Measurements from ENCODE around the gene CKB.

Gene CKB

DNA sequence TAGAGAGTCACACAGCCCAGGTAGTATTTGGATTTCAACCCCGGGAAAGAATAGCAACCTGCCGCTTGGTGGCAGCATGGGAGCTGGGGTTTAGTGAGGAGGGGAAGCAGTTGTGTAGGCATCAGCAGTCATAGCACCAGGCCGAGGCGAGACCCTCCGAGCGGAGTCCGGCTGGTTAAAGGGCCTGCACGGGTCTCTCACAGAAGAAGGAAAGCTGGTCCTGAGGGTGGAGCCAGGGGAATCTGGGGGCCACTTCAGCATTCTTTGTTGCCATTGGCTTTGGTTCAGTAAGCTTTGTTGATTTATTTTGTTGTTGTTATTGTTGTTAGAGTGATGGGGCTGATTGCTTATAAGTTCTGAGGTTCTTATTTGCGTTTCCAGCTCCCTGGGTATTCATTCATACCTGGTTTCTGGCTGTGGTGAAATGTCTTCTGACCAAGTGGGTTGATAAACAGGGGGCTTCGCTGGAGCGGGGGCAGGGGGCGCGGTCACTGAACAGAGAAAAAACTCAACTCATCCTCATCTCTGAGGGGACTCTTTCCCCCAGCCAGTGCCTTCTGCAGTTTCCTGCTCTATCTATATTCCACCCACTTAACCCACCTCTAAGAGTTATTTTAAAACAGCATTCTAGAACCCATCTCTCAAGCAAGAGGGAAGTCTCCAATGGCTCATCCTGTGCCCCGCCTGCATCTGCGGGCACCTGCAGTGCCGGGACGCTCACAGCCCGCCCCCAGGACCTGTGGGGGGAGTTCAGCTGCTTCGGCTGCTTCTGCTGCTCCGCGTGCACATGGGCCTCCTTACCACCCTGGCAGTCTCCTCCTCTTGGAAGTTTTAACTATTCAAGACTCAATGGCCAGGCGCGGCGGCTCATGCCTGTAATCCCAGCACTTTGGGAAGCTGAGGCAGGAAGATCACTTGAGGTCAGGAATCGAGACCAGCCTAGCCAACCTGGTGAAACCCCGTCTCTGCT lies 11.6 kb downstream of the CKB start:
- POLR2A ChIA-PET: no interaction called here

DNA sequence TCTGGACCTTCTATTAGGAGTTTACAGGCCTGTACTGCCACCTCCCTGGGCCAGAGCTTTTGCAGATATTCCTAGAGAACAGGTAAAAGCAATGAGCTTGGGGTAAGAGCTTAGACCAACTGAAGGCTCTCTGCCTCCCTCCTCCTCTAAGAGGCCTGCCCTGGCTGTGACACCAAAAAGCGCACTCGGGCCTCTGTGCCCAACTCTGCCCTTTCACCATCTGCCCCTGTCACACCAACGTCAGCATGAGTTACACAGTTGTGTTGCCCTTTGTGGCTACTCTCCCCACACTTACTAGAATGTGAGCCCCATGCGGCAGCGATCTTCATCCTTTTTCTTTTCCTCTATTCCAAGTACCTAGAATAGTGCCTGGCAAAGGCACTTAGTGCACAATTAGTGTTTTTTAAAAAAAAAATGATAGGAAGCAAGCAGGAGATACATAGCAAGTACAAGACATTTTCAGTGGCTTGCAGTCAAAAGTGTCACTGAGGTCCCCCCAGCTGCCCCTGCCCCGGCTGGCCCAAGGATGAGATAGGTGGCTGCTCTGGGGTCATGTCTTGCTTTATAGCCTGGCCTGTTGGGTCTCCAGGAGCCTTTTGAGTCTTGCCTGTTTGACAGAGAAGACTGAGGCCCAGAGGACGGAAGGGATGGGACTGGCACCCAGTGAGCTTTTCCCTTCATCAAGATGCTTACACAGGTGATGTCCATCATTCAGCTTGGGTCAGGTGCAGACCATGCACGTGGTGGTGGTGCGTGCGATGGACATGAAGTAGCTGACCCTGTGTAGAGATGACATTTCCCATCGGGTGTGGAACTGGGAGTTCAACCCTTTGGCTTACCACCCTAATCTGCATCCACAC lies 12.5 kb downstream of the CKB start:
- CTCF ChIA-PET: interaction anchor here (0.6 to 12.9 kb wide), 5 partner anchors 8 to 37 kb away, joined by 3 to 175 read pairs (median 30); no protein-coding TSS in a partner anchor
- TF ChIP-seq, protein P1, sequence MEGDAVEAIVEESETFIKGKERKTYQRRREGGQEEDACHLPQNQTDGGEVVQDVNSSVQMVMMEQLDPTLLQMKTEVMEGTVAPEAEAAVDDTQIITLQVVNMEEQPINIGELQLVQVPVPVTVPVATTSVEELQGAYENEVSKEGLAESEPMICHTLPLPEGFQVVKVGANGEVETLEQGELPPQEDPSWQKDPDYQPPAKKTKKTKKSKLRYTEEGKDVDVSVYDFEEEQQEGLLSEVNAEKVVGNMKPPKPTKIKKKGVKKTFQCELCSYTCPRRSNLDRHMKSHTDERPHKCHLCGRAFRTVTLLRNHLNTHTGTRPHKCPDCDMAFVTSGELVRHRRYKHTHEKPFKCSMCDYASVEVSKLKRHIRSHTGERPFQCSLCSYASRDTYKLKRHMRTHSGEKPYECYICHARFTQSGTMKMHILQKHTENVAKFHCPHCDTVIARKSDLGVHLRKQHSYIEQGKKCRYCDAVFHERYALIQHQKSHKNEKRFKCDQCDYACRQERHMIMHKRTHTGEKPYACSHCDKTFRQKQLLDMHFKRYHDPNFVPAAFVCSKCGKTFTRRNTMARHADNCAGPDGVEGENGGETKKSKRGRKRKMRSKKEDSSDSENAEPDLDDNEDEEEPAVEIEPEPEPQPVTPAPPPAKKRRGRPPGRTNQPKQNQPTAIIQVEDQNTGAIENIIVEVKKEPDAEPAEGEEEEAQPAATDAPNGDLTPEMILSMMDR (IDR thresholded peaks at IDR 0.05; ENCODE audit: insufficient read depth, low read length, missing control alignments): no peak
- POLR2A ChIA-PET: no interaction called here
- no peak overlapping the region for H3K4me3 ChIP-seq (ENCODE audit: low read depth, low read length)
- no peak for DNase-seq (ENCODE audit: low read depth, low spot score)

More for the DNA sequence above, 11.6 kb downstream of the CKB start:
- TF ChIP-seq, protein P1 (IDR thresholded peaks at IDR 0.05; ENCODE audit: insufficient read depth, low read length, missing control alignments): no peak
- H3K4me3 ChIP-seq (ENCODE audit: low read depth, low read length): no peak overlapping the region
- no peak for DNase-seq (ENCODE audit: low read depth, low spot score)
- CTCF ChIA-PET: interaction anchor here (0.6 to 4.3 kb wide), 6 partner anchors 7 to 19 kb away, joined by 3 to 31 read pairs (median 4); no protein-coding TSS in a partner anchor

DNA sequence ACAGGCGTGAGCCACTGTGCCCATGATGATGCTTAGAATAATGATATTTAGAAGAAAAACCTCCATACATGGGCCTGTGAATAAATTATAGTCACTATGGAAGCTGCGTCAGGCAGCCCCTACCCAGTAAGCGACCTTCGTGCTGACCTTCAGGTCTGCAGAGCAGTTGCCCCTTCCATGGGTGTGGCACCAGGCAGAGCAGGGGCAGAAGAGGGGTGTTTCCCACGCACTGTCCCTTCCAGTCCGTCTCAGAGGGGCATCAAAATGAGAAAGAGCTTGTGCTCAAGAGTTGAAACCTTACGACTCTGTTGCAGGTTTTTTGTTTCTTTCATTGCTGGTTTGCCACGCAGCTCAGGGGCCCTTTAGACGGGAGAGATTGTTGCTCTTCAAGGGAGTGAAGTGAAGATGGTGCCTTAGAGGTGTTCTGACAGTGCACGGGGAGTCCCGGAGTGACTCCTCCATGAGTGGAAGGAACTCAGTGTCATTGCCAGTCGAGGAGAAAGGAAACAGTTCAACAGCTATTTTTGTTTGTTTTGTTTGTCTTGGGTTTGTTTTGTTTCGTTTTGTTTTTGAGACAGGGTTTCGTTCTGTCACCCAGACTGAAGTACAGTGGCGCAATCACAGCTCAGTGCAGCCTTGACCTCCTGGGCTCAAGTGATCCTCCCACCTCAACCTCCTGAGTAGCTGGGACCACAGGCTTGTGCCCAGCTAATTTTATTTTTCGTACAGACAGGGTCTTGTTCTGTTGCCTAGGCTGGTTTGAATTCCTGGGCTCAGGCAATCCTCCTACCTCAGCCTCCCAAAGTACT lies 13.9 kb downstream of the CKB start:
- no peak for DNase-seq (ENCODE audit: low read depth, low spot score)
- TF ChIP-seq, protein P1 (IDR thresholded peaks at IDR 0.05; ENCODE audit: insufficient read depth, low read length, missing control alignments): no peak
- H3K4me3 ChIP-seq (ENCODE audit: low read depth, low read length): no peak overlapping the region
- POLR2A ChIA-PET: no interaction called here
- CTCF ChIA-PET: interaction anchor here (1.1 to 12.9 kb wide), 4 partner anchors 8 to 38 kb away, joined by 5 to 175 read pairs (median 30); no protein-coding TSS in a partner anchor

DNA sequence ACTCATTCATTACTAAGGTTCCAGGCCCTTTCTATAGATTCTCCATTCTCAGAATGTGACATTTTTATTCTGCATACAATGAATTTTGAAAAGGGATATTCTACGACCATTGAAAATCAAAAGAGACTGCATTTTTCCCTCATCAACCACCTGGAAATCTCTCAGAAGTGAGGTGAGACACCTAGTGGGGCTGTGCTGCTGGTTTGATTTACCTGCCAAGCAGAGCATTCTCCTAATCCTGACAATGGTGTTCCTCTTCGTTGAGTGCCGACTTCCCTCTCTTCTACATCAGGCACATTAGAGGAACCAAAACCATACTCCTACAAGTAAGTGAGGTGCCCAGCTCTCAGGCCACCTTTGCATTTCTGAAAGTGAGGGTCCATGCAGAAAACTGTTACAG lies 14.9 kb downstream of the CKB start:
- CTCF ChIA-PET: interaction anchor here (3.3 to 12.9 kb wide), 3 partner anchors 7 to 39 kb away, joined by 30 to 175 read pairs (median 31); no protein-coding TSS in a partner anchor
- no peak overlapping the region for H3K4me3 ChIP-seq (ENCODE audit: low read depth, low read length)
- TF ChIP-seq, protein P1 (IDR thresholded peaks at IDR 0.05; ENCODE audit: insufficient read depth, low read length, missing control alignments): no peak
- DNase-seq (ENCODE audit: low read depth, low spot score): no peak
- POLR2A ChIA-PET: no interaction called here

DNA sequence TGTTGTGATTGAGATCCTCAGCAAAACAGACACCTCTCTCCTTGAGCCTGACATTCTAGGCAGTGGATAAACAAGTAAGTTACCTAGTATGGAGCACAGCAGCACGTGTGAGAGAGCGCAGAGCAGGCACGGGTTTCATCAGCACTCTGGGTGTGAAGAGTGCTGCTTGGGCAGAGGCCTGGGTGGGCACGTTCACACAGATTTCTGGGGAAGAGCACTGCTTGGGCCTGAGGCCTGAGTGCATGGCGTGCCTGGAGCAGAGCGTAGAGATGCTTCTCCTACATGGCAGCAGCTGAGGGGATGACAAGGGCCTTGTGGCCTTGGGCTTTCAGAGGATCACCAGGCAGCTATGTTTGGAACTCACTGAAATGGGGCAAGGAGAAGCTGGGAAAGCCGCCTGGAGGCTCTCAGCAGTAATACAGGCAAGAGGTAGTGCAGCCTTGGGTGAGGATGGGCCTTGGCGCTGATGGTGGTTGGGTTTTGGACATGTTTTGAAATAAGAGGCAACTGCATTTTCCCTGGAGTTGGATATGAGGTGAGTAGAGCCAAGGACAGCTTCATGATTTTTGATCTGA lies 17.6 kb downstream of the CKB start:
- ChIA-PET POLR2A (no interaction called here), CTCF (interaction anchor here (1.0 to 12.9 kb wide), 5 partner anchors 10 to 115 kb away, joined by 3 to 175 read pairs (median 4); no protein-coding TSS in a partner anchor)
- no peak overlapping the region for H3K4me3 ChIP-seq (ENCODE audit: low read depth, low read length)
- no peak for DNase-seq (ENCODE audit: low read depth, low spot score)
- TF ChIP-seq, protein P1 (IDR thresholded peaks at IDR 0.05; ENCODE audit: insufficient read depth, low read length, missing control alignments): no peak

All from AG04449 (cell line).